Mucosa of stomach (tissue), 1 donor: ENCODE data around the gene LPCAT2.

Experiments
- H3K27me3 ChIP-seq: one replicate; pipeline ENCODE4 v1.7.0; 2013; ENCODE audit warnings: mild to moderate bottlenecking, low read length; ENCODE audit not compliant: control insufficient read depth, insufficient read depth
- H3K36me3 ChIP-seq: one replicate; pipeline ENCODE4 v1.7.0; 2013; ENCODE audit warnings: low read length; ENCODE audit not compliant: control insufficient read depth, insufficient read depth
- H3K4me1 ChIP-seq: one replicate; pipeline ENCODE4 v1.7.0; 2013; ENCODE audit warnings: mild to moderate bottlenecking, low read length; ENCODE audit not compliant: control insufficient read depth, insufficient read depth
- H3K4me3 ChIP-seq: one replicate; pipeline ENCODE4 v1.7.0; 2013; ENCODE audit warnings: low read length
- H3K9ac ChIP-seq: one replicate; pipeline ENCODE4 v1.7.0; 2013; ENCODE audit warnings: mild to moderate bottlenecking, low read length, moderate library complexity
- H3K9me3 ChIP-seq: one replicate; pipeline ENCODE4 v1.7.0; 2013; ENCODE audit warnings: mild to moderate bottlenecking, low read length, moderate library complexity; ENCODE audit not compliant: control insufficient read depth
- donor health status: Pancreatic carcinoma.

Gene LPCAT2

GRCh38 chr16:55513616-55514015 lies 4.7 kb downstream of the LPCAT2 start:
- Histone ChIP-seq H3K36me3 (no peaks in the 10 kb centered on the region), H3K4me1 (peaks cover 9% of the 10 kb centered on the region), H3K27me3 (no peaks in the 10 kb centered on the region), H3K9me3 (no peaks in the 10 kb centered on the region), H3K4me3 (no peak overlapping the region), H3K9ac (no peak overlapping the region)

- Histone ChIP-seq H3K9ac (no peak overlapping the region), H3K4me3 (no peak overlapping the region), H3K27me3 (no peaks in the 10 kb centered on the region), H3K9me3 (no peaks in the 10 kb centered on the region), H3K36me3 (no peaks in the 10 kb centered on the region), H3K4me1 (peaks cover 2% of the 10 kb centered on the region)
These were observed 6.2 kb downstream of the LPCAT2 start for GRCh38 chr16:55515111-55515510.

- no peak overlapping the region for H3K4me3 ChIP-seq
- no peaks in the 10 kb centered on the region for H3K36me3 ChIP-seq
- no peaks in the 10 kb centered on the region for H3K27me3 ChIP-seq
- no peaks in the 10 kb centered on the region for H3K4me1 ChIP-seq
- H3K9me3 ChIP-seq, result no peaks in the 10 kb centered on the region
- H3K9ac ChIP-seq, result no peak overlapping the region
These were observed 12.9 kb downstream of the LPCAT2 start for GRCh38 chr16:55521792-55522191.

GRCh38 chr16:55526441-55526840 lies 17.6 kb downstream of the LPCAT2 start:
- H3K36me3 ChIP-seq, result no peaks in the 10 kb centered on the region
- H3K4me1 ChIP-seq, result no peaks in the 10 kb centered on the region
- no peak overlapping the region for H3K4me3 ChIP-seq

GRCh38 chr16:55527885-55528284 lies 19.0 kb downstream of the LPCAT2 start:
- Histone ChIP-seq H3K4me3 (no peak overlapping the region), H3K4me1 (no peaks in the 10 kb centered on the region), H3K9me3 (no peaks in the 10 kb centered on the region), H3K36me3 (no peaks in the 10 kb centered on the region), H3K9ac (no peak overlapping the region), H3K27me3 (no peaks in the 10 kb centered on the region)

More at GRCh38 chr16:55526441-55526840, 17.6 kb downstream of the LPCAT2 start:
- Histone ChIP-seq H3K27me3 (no peaks in the 10 kb centered on the region), H3K9ac (no peak overlapping the region), H3K9me3 (no peaks in the 10 kb centered on the region)

- no peak overlapping the region for H3K4me3 ChIP-seq
- H3K27me3 ChIP-seq, result no peaks in the 10 kb centered on the region
- H3K4me1 ChIP-seq, result no peaks in the 10 kb centered on the region
- H3K9ac ChIP-seq, result no peak overlapping the region
- no peaks in the 10 kb centered on the region for H3K36me3 ChIP-seq
- no peaks in the 10 kb centered on the region for H3K9me3 ChIP-seq
These were observed 20.1 kb downstream of the LPCAT2 start for GRCh38 chr16:55529018-55529417.

- no peaks in the 10 kb centered on the region for H3K27me3 ChIP-seq
- H3K4me1 ChIP-seq, result no peaks in the 10 kb centered on the region
- H3K36me3 ChIP-seq, result no peaks in the 10 kb centered on the region
- H3K9me3 ChIP-seq, result no peaks in the 10 kb centered on the region
- H3K9ac ChIP-seq, result no peak overlapping the region
- no peak overlapping the region for H3K4me3 ChIP-seq
These were observed 21.5 kb downstream of the LPCAT2 start for GRCh38 chr16:55530316-55530856.

- Histone ChIP-seq H3K27me3 (no peaks in the 10 kb centered on the region), H3K9ac (no peak overlapping the region), H3K4me3 (no peak overlapping the region), H3K4me1 (no peaks in the 10 kb centered on the region), H3K9me3 (no peaks in the 10 kb centered on the region), H3K36me3 (no peaks in the 10 kb centered on the region)
These were observed 23.4 kb downstream of the LPCAT2 start for GRCh38 chr16:55532227-55532626.

- no peak overlapping the region for H3K4me3 ChIP-seq
- H3K9me3 ChIP-seq, result no peaks in the 10 kb centered on the region
- H3K36me3 ChIP-seq, result no peaks in the 10 kb centered on the region
- H3K9ac ChIP-seq, result no peak overlapping the region
- no peaks in the 10 kb centered on the region for H3K4me1 ChIP-seq
- no peaks in the 10 kb centered on the region for H3K27me3 ChIP-seq
These were observed 25.9 kb downstream of the LPCAT2 start for GRCh38 chr16:55534756-55535155.

- H3K36me3 ChIP-seq, result no peaks in the 10 kb centered on the region
- H3K9ac ChIP-seq, result no peak overlapping the region
- no peak overlapping the region for H3K4me3 ChIP-seq
- no peaks in the 10 kb centered on the region for H3K9me3 ChIP-seq
- no peaks in the 10 kb centered on the region for H3K27me3 ChIP-seq
- H3K4me1 ChIP-seq, result no peaks in the 10 kb centered on the region
These were observed 30.2 kb downstream of the LPCAT2 start for GRCh38 chr16:55539049-55539448.

- H3K4me1 ChIP-seq, result no peaks in the 10 kb centered on the region
- H3K9me3 ChIP-seq, result no peaks in the 10 kb centered on the region
- H3K4me3 ChIP-seq, result no peak overlapping the region
- H3K27me3 ChIP-seq, result no peaks in the 10 kb centered on the region
- H3K36me3 ChIP-seq, result no peaks in the 10 kb centered on the region
- no peak overlapping the region for H3K9ac ChIP-seq
These were observed 30.6 kb downstream of the LPCAT2 start for GRCh38 chr16:55539488-55539887.

GRCh38 chr16:55540221-55540620 lies 31.3 kb downstream of the LPCAT2 start:
- no peaks in the 10 kb centered on the region for H3K27me3 ChIP-seq
- H3K4me1 ChIP-seq, result no peaks in the 10 kb centered on the region
- no peaks in the 10 kb centered on the region for H3K36me3 ChIP-seq
- H3K4me3 ChIP-seq, result no peak overlapping the region
- H3K9me3 ChIP-seq, result no peaks in the 10 kb centered on the region
- no peak overlapping the region for H3K9ac ChIP-seq

GRCh38 chr16:55542459-55543082 lies 33.7 kb downstream of the LPCAT2 start:
- no peaks in the 10 kb centered on the region for H3K4me1 ChIP-seq
- no peaks in the 10 kb centered on the region for H3K27me3 ChIP-seq
- H3K9me3 ChIP-seq, result no peaks in the 10 kb centered on the region
- H3K4me3 ChIP-seq, result no peak overlapping the region
- no peak overlapping the region for H3K9ac ChIP-seq
- no peaks in the 10 kb centered on the region for H3K36me3 ChIP-seq
